Prostate gland (tissue), 2 donors: ENCODE measurements around the gene OR10H1.
"Not testable (repeated sequence)": the region's sequence is repeated elsewhere in the genome, so short reads cannot be mapped to it uniquely, and the experiment has no call there.

Source experiments
- CTCF ChIP-seq, 4 experiments: fragments of 200-600 bp in 2 of 4; fragments of 450-650 bp in 2 of 4; sonication (generic) in 2 of 4; IDR thresholded peaks; 1 replicate in 3 of 4; 2 replicates in 1 of 4; pipeline ENCODE4 v1.5.1; 2016 to 2019; ENCODE audit warnings: antibody characterized with exemption in 4 of 4, mild to moderate bottlenecking in 2 of 4, moderate library complexity in 2 of 4
- POLR2A ChIP-seq: fragments of 450-650 bp; IDR thresholded peaks from one replicate; pipeline ENCODE4 v1.6.1; 2016; ENCODE audit warnings: antibody characterized with exemption, mild to moderate bottlenecking

GRCh38 chr19:15794279-15794678 is 21.2 kb downstream of the OR10H1 start:
- TF ChIP-seq CTCF (IDR thresholded peaks at IDR 0.05); POLR2A: not testable (repeated sequence)
